Thoracic aorta (tissue), 2 donors: Measurements from ENCODE around the gene VPS11. TPM values are rescaled to one million over a fixed set of nuclear protein-coding genes. Genes with fewer than 3 reads are reported as not detected.

Source experiments
- ATAC-seq: fragments of 150-250 bp; one replicate; pipeline ENCODE4 v1.8.0; 2017; ENCODE audit warnings: low read depth; ENCODE audit not compliant: insufficient number of reproducible peaks, low FRiP score
- DNase-seq: peaks from one replicate; pipeline ENCODE4 v3.0.0-alpha.2; 2020; ENCODE audit warnings: low spot score
- H3K27ac ChIP-seq, 2 donors: fragments of 200-600 bp; sonication (generic); 1 replicate in 1 of 2; 2 replicates in 1 of 2; pipeline ENCODE4 v1.5.1; 2016; ENCODE audit warnings: mild to moderate bottlenecking in 2 of 2, moderate library complexity in 2 of 2
- H3K27me3 ChIP-seq: fragments of 200-600 bp; sonication (generic); replicated peaks from 2 replicates; pipeline ENCODE4 v1.6.0; 2016; ENCODE audit warnings: mild to moderate bottlenecking; ENCODE audit not compliant: insufficient read depth
- H3K36me3 ChIP-seq: fragments of 200-600 bp; sonication (generic); one replicate; pipeline ENCODE4 v1.5.1; 2016
- H3K4me1 ChIP-seq, 2 donors: fragments of 200-600 bp; sonication (generic); 1 replicate in 1 of 2; 2 replicates in 1 of 2; pipeline versions ENCODE4 v1.5.1 to v1.6.0; 2016; ENCODE audit warnings: low read depth in 2 of 2, mild to moderate bottlenecking in 1 of 2; ENCODE audit not compliant: control insufficient read depth in 1 of 2
- H3K4me3 ChIP-seq: fragments of 200-600 bp; sonication (generic); 2 replicates; pipeline ENCODE4 v1.5.1; 2016; ENCODE audit warnings: mild to moderate bottlenecking
- H3K9me3 ChIP-seq: fragments of 200-600 bp; sonication (generic); 2 replicates; pipeline ENCODE4 v1.5.1; 2016
- CTCF ChIP-seq: fragments of 200-600 bp; sonication (generic); IDR thresholded peaks from one replicate; pipeline ENCODE4 v1.5.1; 2019; ENCODE audit warnings: antibody characterized with exemption
- total RNA-seq, 2 donors: library from RNA; depleted of rRNA; stranded (reverse); fragments of >200 nt; gene quantifications; one replicate each; pipeline versions ENCODE4 v1.1.0 to v1.2.3, GENCODE V29; 2016

VPS11 gene
- total RNA-seq, 2 donors from 2014 or later, result 32.0 to 35.3 TPM

GRCh38 chr11:119125821-119126220, 58.2 kb downstream of the VPS11 start:
- ATAC-seq, result no peak
- Histone ChIP-seq H3K36me3 (peaks cover 23% of the 10 kb centered on the region), H3K27me3 (no peaks in the 10 kb centered on the region), H3K27ac (no peak overlapping the region), H3K4me1 (peaks cover 8 to 12% of the 10 kb centered on the region in 2 donors), H3K9me3 (no peaks in the 10 kb centered on the region), H3K4me3 (no peak overlapping the region)
- DNase-seq, result no peak
- no peak for TF ChIP-seq CTCF

GRCh38 chr11:119126675-119127268, 59.2 kb downstream of the VPS11 start:
- Histone ChIP-seq H3K27ac (no peak overlapping the region), H3K4me3 (no peak overlapping the region), H3K27me3 (no peaks in the 10 kb centered on the region), H3K4me1 (peaks cover 8 to 10% of the 10 kb centered on the region in 2 donors), H3K36me3 (peaks cover 32% of the 10 kb centered on the region), H3K9me3 (no peaks in the 10 kb centered on the region)
- DNase-seq, result no peak
- no peak for ATAC-seq
- no peak for TF ChIP-seq CTCF

- no peak for DNase-seq
- no peaks in the 10 kb centered on the region for H3K27me3 ChIP-seq
- no peak for TF ChIP-seq CTCF
- H3K4me1 ChIP-seq, result no peaks in the 10 kb centered on the region
- ATAC-seq, result no peak
- peaks cover 46% of the 10 kb centered on the region for H3K36me3 ChIP-seq
- no peaks in the 10 kb centered on the region for H3K9me3 ChIP-seq
- H3K4me3 ChIP-seq, result no peak overlapping the region
- H3K27ac ChIP-seq, result no peak overlapping the region
These were observed 63.0 kb downstream of the VPS11 start for GRCh38 chr11:119130662-119131061.

Other genes with a start within 250 kb of the VPS11 start
- gene CXCR5, start 183.9 kb upstream of the VPS11 start, total RNA-seq, result not detected
- gene BCL9L, start 141.9 kb upstream of the VPS11 start, total RNA-seq, result 10 to 100 TPM; 28.6 to 68.8 TPM
- not detected for gene UPK2, start 111.5 kb upstream of the VPS11 start, total RNA-seq
- gene FOXR1, start 96.1 kb upstream of the VPS11 start, total RNA-seq, result not detected
- gene CENATAC, start 69.7 kb upstream of the VPS11 start, total RNA-seq, result 100 to 1,000 TPM in 1 of 2 donors, 10 to 100 TPM in 1; 63.5 to 128 TPM
- 100 to 1,000 TPM; 672 to 840 TPM for gene RPS25, start 49.5 kb upstream of the VPS11 start, total RNA-seq
- 10 to 100 TPM; 58.2 to 63.0 TPM for gene TRAPPC4, start 49.1 kb upstream of the VPS11 start, total RNA-seq
- gene SLC37A4, start 36.9 kb upstream of the VPS11 start, total RNA-seq, result 10 to 100 TPM; 12.5 to 15.0 TPM
- gene HYOU1, start 10.6 kb upstream of the VPS11 start, total RNA-seq, result 100 to 1,000 TPM in 1 of 2 donors, 10 to 100 TPM in 1; 94.1 to 140 TPM
- 10 to 100 TPM in 1 of 2 donors, 1 to 10 TPM in 1; 5.7 to 27.2 TPM for gene HMBS, start 17.1 kb downstream of the VPS11 start, total RNA-seq
- 10 to 100 TPM; 21.4 to 44.3 TPM for gene DPAGT1, start 34.0 kb downstream of the VPS11 start, total RNA-seq
- gene C2CD2L, start 39.5 kb downstream of the VPS11 start, total RNA-seq, result 10 to 100 TPM; 10.0 to 13.4 TPM
- 10 to 100 TPM; 13.4 to 34.7 TPM for gene HINFP, start 53.8 kb downstream of the VPS11 start, total RNA-seq
- gene ABCG4, start 81.2 kb downstream of the VPS11 start, total RNA-seq, result 1 to 10 TPM in 1 of 2 donors, not detected in 1; 1.6 TPM
- 10 to 100 TPM; 18.9 to 20.2 TPM for gene NLRX1, start 100.9 kb downstream of the VPS11 start, total RNA-seq
- gene NHERF4, start 117.7 kb downstream of the VPS11 start, total RNA-seq, result under 1 TPM in 1 of 2 donors, not detected in 1; 0.41 TPM
- gene CBL, start 138.5 kb downstream of the VPS11 start, total RNA-seq, result 10 to 100 TPM; 21.0 to 23.2 TPM
- gene MCAM, start 249.3 kb downstream of the VPS11 start, total RNA-seq, result 1,000 to 10,000 TPM; 3,387 to 6,698 TPM